H1 (cell line): ENCODE results near the gene ACSL6. TPM values are rescaled to one million over a fixed set of nuclear protein-coding genes. Genes with fewer than 3 reads are reported as not detected.

ENCODE experiments used
- NANOG ChIP-seq: IDR thresholded peaks from 2 replicates; pipeline ENCODE4 v1.6.1; 2011; ENCODE audit warnings: low read length, low read depth, mild to moderate bottlenecking, inconsistent platforms; ENCODE audit not compliant: insufficient read depth, poor library complexity, severe bottlenecking
- polyA plus RNA-seq, 7 experiments: library from polyadenylated mRNA; depleted of rRNA in 3 of 7; stranded (reverse) in 5 of 7; unstranded in 2 of 7; fragments of >200 nt in 5 of 7; fragments of 200-250 nt in 2 of 7; gene quantifications; 1 replicate in 5 of 7; 2 replicates in 1 of 7; 4 replicates in 1 of 7; pipeline versions ENCODE4 v1.2.1 to v1.2.3, GENCODE V29; 2011 to 2013; ENCODE audit warnings: missing spikeins in 2 of 7, mixed read lengths in 2 of 7
- total RNA-seq: library from RNA; stranded (reverse); fragmentation: NEBNext Ultra II Directional; extraction: Animal tissue kit (Norgen Biotek cat#: 25700); gene quantifications from 2 replicates; pipeline ENCODE4 v1.2.1, GENCODE V29; 2021

Gene ACSL6
- total and polyA plus RNA-seq, 2 of the 8 experiments (the other 6 are each of a cell fraction or from before 2014, with no cell fraction given): 2.3 to 2.4 TPM

- TF ChIP-seq NANOG: no peak
Measured at GRCh38 chr5:131992370-131992769, 19.1 kb downstream of the ACSL6 start (continued).
